ENCODE data around the gene PLXNA2.

- TF ChIP-seq CTCF (IDR thresholded peaks at IDR 0.05) (no peak), POLR2A (IDR thresholded peaks at IDR 0.05) (no peak)
These were observed 116.2 kb downstream of the PLXNA2 start for GRCh38 chr1:208127792-208128529.
